HEK293 (cell line): ENCODE measurements around the gene FTCD.

ENCODE experiments used
- OSR2 ChIP-seq: fragments of 450-650 bp; formaldehyde crosslinking; IDR thresholded peaks from 2 replicates; pipeline ENCODE4 v1.5.1; 2016; ENCODE audit warnings: missing biosample characterization, missing genetic modification characterization
- SP2 ChIP-seq: fragments of 450-650 bp; formaldehyde crosslinking; IDR thresholded peaks from 2 replicates; pipeline ENCODE4 v1.5.1; 2016; ENCODE audit warnings: missing biosample characterization, missing genetic modification characterization
- ZFP3 ChIP-seq: fragments of 450-650 bp; formaldehyde crosslinking; IDR thresholded peaks from 2 replicates; pipeline ENCODE4 v1.5.1; 2016; ENCODE audit warnings: low read depth, missing biosample characterization, missing genetic modification characterization
- ZNF24 ChIP-seq: fragments of 450-650 bp; formaldehyde crosslinking; IDR thresholded peaks from 2 replicates; pipeline ENCODE4 v1.5.1; 2016; ENCODE audit warnings: missing biosample characterization, missing genetic modification characterization
- ZNF530 ChIP-seq: fragments of 450-650 bp; formaldehyde crosslinking; IDR thresholded peaks from 2 replicates; pipeline ENCODE4 v1.5.1; 2016; ENCODE audit warnings: low read depth, missing biosample characterization, missing genetic modification characterization
- ZNF600 ChIP-seq: fragments of 450-650 bp; formaldehyde crosslinking; IDR thresholded peaks from 2 replicates; pipeline ENCODE4 v1.5.1; 2016; ENCODE audit warnings: missing biosample characterization, missing genetic modification characterization
- ZNF785 ChIP-seq: fragments of 450-650 bp; formaldehyde crosslinking; IDR thresholded peaks from 2 replicates; pipeline ENCODE4 v1.5.1; 2016; ENCODE audit warnings: missing biosample characterization, missing genetic modification characterization
- TF ChIP-seq, protein P1 (sequence below): fragments of 450-650 bp; formaldehyde crosslinking; IDR thresholded peaks from 2 replicates; pipeline ENCODE4 v1.5.1; 2016; ENCODE audit warnings: missing biosample characterization, missing genetic modification characterization, low read depth
- TF ChIP-seq, protein P2 (sequence below): fragments of 450-650 bp; formaldehyde crosslinking; optimal IDR thresholded peaks from 2 replicates; pipeline ENCODE3; 2016; ENCODE audit warnings: missing biosample characterization, mild to moderate bottlenecking, missing genetic modification characterization
- TF ChIP-seq, protein P3 (sequence below): fragments of 450-650 bp; formaldehyde crosslinking; IDR thresholded peaks from 2 replicates; pipeline ENCODE4 v1.5.1; 2016; ENCODE audit warnings: missing biosample characterization, missing genetic modification characterization
- TF ChIP-seq, protein P4 (sequence below): fragments of 450-650 bp; formaldehyde crosslinking; IDR thresholded peaks from 2 replicates; pipeline ENCODE4 v1.5.1; 2016; ENCODE audit warnings: missing biosample characterization, missing genetic modification characterization

DNA sequence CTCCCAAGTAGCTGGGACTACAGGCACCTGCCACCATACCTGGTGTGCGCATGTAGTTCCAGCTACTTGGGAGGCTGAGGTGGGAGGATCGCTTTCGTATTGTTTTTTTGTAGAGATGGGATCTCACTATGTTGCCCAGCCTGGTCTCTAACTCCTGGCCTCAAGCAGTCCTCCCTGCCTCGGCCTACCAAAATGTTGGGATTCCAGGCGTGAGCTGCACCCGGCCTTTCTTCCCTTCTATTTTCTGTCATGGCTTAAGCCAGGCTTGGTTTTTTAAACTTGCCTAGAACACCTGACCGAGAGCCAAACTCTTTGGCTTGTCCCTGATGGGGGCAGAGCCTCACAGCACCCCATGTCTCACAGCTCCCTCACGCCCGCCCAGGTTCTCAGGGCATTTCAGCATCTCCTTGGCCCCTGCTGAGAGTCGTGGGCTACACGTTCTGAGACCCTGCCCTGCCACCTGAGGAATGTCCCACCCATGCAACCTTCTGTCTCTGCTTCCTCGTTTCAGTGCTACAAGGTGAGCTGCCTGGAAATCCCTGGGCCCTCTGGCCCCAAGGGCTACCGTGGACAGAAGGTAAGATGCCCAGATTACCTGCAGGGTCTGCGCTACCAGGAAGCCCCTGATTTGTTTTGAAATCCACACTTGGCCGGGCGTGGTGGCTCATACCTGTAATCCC is 41.7 kb downstream of the FTCD start:
- TF ChIP-seq, protein P1, sequence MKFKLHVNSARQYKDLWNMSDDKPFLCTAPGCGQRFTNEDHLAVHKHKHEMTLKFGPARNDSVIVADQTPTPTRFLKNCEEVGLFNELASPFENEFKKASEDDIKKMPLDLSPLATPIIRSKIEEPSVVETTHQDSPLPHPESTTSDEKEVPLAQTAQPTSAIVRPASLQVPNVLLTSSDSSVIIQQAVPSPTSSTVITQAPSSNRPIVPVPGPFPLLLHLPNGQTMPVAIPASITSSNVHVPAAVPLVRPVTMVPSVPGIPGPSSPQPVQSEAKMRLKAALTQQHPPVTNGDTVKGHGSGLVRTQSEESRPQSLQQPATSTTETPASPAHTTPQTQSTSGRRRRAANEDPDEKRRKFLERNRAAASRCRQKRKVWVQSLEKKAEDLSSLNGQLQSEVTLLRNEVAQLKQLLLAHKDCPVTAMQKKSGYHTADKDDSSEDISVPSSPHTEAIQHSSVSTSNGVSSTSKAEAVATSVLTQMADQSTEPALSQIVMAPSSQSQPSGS (tag by site-specific recombination) = no peak
- TF ChIP-seq ZNF530 (tag by site-specific recombination) = no peak
- TF ChIP-seq OSR2 (tag by site-specific recombination) = no peak
- TF ChIP-seq, protein P2, sequence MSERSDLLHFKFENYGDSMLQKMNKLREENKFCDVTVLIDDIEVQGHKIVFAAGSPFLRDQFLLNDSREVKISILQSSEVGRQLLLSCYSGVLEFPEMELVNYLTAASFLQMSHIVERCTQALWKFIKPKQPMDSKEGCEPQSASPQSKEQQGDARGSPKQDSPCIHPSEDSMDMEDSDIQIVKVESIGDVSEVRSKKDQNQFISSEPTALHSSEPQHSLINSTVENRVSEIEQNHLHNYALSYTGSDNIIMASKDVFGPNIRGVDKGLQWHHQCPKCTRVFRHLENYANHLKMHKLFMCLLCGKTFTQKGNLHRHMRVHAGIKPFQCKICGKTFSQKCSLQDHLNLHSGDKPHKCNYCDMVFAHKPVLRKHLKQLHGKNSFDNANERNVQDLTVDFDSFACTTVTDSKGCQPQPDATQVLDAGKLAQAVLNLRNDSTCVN (tag by site-specific recombination) = no peak
- TF ChIP-seq, protein P3, sequence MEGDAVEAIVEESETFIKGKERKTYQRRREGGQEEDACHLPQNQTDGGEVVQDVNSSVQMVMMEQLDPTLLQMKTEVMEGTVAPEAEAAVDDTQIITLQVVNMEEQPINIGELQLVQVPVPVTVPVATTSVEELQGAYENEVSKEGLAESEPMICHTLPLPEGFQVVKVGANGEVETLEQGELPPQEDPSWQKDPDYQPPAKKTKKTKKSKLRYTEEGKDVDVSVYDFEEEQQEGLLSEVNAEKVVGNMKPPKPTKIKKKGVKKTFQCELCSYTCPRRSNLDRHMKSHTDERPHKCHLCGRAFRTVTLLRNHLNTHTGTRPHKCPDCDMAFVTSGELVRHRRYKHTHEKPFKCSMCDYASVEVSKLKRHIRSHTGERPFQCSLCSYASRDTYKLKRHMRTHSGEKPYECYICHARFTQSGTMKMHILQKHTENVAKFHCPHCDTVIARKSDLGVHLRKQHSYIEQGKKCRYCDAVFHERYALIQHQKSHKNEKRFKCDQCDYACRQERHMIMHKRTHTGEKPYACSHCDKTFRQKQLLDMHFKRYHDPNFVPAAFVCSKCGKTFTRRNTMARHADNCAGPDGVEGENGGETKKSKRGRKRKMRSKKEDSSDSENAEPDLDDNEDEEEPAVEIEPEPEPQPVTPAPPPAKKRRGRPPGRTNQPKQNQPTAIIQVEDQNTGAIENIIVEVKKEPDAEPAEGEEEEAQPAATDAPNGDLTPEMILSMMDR = no peak
- TF ChIP-seq, protein P4, sequence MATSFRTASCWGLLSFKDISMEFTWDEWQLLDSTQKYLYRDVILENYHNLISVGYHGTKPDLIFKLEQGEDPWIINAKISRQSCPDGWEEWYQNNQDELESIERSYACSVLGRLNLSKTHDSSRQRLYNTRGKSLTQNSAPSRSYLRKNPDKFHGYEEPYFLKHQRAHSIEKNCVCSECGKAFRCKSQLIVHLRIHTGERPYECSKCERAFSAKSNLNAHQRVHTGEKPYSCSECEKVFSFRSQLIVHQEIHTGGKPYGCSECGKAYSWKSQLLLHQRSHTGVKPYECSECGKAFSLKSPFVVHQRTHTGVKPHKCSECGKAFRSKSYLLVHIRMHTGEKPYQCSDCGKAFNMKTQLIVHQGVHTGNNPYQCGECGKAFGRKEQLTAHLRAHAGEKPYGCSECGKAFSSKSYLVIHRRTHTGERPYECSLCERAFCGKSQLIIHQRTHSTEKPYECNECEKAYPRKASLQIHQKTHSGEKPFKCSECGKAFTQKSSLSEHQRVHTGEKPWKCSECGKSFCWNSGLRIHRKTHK = no peak
- TF ChIP-seq ZFP3 (tag by site-specific recombination) = no peak
- no peak for TF ChIP-seq ZNF600 (tag by site-specific recombination)
- no peak for TF ChIP-seq ZNF785 (tag by site-specific recombination)
- TF ChIP-seq SP2 (tag by site-specific recombination) = no peak
- no peak for TF ChIP-seq ZNF24
